ENCODE measurements around the gene TMED10. TPM values are rescaled to one million over a fixed set of nuclear protein-coding genes. Genes with fewer than 3 reads are reported as not detected.

TMED10 gene
- total RNA-seq, result 100 to 1,000 TPM; 148 to 158 TPM

DNA sequence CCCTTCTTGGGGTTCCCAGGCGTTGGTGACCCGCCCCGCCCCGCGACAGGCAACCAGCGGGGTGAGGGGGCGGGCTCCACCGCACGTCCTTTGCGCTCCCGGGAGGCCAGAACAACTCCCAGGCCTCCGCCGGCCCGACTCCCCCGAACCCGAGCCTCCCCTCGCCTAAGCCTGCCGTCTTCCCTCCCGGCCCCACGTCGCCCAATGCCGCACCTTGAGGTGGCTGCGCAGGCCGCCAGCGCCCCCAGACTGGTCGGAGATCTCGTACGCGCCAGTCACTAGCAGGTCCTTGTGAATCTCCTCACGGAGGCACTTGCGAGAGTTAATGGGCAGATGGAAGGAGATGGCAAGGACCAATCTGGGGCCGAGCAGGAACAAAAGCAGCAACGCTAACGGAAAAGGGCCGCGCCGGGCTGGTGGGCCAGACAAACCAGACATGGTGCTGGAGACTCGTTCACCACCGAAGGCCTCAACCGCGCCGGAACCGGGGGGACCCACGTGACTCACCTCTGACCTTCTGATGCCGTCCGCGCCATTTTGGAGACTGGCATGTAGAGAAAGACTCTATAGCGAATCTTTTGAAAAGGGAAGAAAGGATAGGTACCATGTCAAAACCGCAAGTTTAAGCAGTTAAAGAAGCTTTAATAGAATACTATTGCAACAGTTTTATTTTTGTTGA, at the start of gene TMED10:
Gene TMED10 (minus strand): TSS at position 471 of the 679 bp plus-strand sequence. CDS start 33 bp downstream, at position 438.
- peak within 1 kb of the TSS; percentile 99 for H3K27ac Mint-ChIP-seq
- DNase-seq (ENCODE audit: low spot score in 2 of 2), result peak; percentile 89
- peak; percentile 83 to 84 for ATAC-seq
- no peaks in the 10 kb centered on the region for H3K9me3 Mint-ChIP-seq
- no peaks in the 10 kb centered on the region for H3K36me3 Mint-ChIP-seq

DNA sequence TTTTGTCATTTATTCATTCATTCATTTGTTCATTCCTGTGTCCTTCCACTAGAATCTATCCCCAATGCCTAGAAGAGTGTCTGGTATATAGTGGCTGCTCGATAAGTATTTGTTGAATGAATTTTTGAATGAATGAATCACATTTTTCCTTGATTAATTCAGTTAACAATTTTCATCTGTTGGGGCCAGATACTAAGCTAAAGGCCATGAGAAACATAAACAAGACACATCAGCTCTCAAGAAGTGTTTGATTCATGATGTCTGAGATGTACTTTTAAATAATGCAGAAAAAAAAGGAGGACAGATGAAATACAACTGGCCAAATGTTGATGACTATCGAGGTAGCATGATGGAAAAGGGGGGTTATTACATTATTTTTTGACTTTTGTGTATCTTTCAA, 48.1 kb upstream of the TMED10 start:
- Mint-ChIP-seq H3K27ac (no peak overlapping the region), H3K36me3 (no peaks in the 10 kb centered on the region), H3K9me3 (no peaks in the 10 kb centered on the region)
- no peak for ATAC-seq
- no peak for DNase-seq (ENCODE audit: low spot score in 2 of 2)

DNA sequence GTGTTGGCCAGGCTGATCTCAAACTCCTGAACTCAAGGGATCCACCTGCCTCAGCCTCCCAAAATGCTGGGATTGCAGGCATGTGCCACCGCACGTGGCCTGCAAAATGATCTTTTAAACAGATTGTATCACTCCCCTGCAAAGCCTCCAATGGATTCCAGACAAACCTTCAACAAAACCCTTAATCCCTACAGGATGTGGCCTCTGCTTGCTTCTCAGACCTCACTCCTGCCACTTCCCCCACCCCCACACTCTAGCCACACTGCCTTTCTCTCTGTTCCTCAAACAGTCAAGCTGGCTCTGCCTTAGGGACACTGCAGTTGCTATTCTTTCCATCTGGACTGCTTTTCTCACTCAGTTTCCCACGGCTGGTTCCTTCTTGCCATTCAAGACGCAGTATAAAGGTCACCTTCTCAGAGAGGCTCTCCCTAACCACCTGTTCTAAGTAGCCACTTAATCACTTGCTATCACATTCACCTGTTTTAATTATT, 47.3 kb upstream of the TMED10 start:
- DNase-seq (ENCODE audit: low spot score in 2 of 2), result no peak
- peak in 1 of 2 donors; percentile 29 for ATAC-seq
- no peak overlapping the region for H3K27ac Mint-ChIP-seq
- H3K9me3 Mint-ChIP-seq, result no peaks in the 10 kb centered on the region
- H3K36me3 Mint-ChIP-seq, result no peaks in the 10 kb centered on the region

DNA sequence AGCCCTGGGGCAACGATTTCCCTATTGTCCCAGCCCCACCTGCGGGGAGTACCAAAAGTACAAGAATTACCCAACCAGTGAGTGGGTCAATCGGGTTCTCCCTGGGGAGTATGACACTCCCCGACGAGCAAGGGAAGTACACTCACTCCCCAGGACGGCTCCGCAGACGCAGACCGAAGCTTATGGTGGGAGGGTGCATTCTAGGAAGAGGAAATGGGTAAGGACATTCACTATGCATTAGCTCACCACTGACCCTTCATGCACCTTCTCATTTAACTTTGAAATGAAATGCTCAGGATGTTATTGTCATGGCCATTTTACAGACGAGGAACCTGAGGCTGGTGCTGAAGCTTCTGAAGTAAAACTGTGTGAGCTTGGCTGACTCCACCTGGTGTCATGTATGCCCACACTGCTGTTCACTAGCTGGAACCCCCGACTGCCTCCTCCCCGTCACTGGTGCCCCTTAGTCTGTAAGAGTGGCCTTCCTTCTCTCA, 45.8 kb upstream of the TMED10 start:
- no peak overlapping the region for H3K27ac Mint-ChIP-seq
- no peaks in the 10 kb centered on the region for H3K36me3 Mint-ChIP-seq
- no peaks in the 10 kb centered on the region for H3K9me3 Mint-ChIP-seq
- no peak for ATAC-seq
- DNase-seq (ENCODE audit: low spot score in 2 of 2), result no peak

DNA sequence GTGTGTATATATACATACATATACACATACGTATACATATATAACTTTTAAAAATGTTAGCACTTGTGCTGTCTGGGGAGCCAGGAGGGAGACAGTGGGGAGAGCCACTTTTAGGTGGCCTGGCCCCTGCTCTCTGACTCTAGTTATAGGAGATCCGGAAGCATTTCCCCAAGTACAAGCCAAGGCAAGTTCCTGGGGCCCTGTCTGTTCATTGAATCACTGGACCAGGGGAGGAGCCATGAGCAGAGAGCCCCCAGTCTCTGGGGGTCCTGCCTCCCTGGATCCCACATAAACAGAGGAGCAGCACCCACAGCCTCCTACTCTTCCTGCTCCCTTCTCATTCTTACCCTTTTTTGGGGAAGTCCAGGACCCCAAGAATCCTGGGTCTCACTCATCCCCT, 45.4 kb upstream of the TMED10 start:
- DNase-seq (ENCODE audit: low spot score in 2 of 2) (no peak), ATAC-seq (no peak)
- H3K27ac Mint-ChIP-seq, result no peak overlapping the region
- no peaks in the 10 kb centered on the region for H3K36me3 Mint-ChIP-seq
- no peaks in the 10 kb centered on the region for H3K9me3 Mint-ChIP-seq

DNA sequence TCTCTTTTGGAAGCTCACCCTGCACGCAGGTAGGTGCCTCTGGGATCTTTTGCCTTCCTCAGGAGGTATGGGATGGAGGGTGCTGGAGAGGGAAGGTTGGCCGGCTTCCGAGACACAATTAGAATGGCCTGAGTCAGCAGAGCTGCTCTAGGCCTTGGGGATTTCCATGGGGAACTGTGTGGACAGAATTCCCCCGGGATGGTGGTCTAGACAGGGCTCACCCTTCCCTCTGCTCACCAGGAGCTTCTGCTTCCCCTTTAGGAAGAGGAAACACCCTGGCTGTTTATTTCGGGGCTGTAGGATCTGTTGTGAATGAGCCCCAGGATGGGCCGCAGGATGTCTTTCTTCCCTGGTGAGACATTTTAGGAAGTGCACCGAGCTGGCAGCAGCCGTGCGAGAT, 43.7 kb upstream of the TMED10 start:
- H3K36me3 Mint-ChIP-seq, result no peaks in the 10 kb centered on the region
- peaks cover 0 to 3% of the 10 kb centered on the region in 2 donors for H3K9me3 Mint-ChIP-seq
- ATAC-seq (no peak), DNase-seq (ENCODE audit: low spot score in 2 of 2) (no peak)
- no peak overlapping the region for H3K27ac Mint-ChIP-seq

DNA sequence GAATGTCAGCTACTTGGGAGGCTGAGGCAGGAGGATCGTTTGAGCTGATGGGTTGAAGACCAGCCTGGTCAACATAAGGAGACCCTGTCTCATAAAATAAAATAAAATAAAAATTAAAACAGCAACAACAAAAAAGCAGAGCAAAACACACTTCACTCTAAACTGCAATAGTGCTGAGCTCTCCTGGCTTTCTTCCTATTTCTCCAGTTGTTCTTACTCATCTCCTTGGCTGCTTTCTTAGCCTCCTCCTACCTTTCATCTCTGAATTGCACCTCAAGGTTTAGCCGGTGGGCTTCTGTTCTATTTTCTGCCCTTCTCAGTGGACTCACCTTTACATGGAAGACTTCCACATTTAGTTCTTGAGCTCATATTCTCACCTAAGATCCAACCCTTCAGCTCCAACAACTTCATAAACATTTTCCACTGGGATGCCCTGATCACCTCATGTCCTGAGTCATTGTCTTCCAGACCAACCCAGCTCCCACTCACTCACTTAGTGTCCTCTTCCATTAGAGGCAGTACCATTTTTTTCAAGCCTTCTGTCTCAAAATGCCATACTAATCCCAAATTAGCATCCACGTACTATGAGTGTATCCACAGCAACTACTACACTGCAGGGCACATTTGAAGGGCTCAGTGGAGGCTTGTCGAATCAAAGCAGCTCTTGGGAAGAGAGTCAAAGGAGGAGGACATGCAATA, 41.2 kb upstream of the TMED10 start:
- ATAC-seq, result no peak

DNA sequence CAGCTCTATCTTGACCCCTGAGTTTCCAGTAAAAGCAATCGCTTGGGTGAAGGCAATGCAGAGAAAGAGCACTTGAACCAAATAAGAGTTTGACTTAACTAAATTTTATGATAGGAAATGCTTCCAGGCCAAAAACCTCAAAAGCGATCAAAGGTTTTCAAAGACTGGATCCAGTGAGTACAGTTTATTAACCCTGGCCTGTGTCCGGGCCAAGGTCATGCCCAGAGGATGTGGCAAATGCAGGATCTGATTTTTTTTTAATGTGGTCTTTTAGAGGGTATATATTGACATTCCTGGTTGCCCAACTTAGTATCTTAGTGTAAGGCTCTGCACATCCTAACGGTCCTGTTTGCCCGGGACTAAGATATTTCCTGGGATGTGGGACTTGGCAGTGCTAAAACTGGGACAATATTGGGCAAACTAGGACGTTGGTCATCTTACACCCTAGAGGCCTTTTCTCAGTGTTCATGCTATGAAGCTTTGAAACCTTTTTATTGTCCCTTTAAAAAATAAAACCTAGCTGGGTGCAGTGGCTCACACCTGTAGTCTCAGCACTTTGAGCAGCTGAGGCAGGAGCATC, 40.1 kb upstream of the TMED10 start:
- peaks cover 0 to 6% of the 10 kb centered on the region in 2 donors for H3K9me3 Mint-ChIP-seq
- H3K36me3 Mint-ChIP-seq, result no peaks in the 10 kb centered on the region
- no peak overlapping the region for H3K27ac Mint-ChIP-seq
- DNase-seq (ENCODE audit: low spot score in 2 of 2), result no peak
- no peak for ATAC-seq

More for the DNA sequence above, 41.2 kb upstream of the TMED10 start:
- H3K36me3 Mint-ChIP-seq, result no peaks in the 10 kb centered on the region
- H3K9me3 Mint-ChIP-seq, result peaks cover 0 to 6% of the 10 kb centered on the region in 2 donors
- H3K27ac Mint-ChIP-seq, result no peak overlapping the region
- no peak for DNase-seq (ENCODE audit: low spot score in 2 of 2)

DNA sequence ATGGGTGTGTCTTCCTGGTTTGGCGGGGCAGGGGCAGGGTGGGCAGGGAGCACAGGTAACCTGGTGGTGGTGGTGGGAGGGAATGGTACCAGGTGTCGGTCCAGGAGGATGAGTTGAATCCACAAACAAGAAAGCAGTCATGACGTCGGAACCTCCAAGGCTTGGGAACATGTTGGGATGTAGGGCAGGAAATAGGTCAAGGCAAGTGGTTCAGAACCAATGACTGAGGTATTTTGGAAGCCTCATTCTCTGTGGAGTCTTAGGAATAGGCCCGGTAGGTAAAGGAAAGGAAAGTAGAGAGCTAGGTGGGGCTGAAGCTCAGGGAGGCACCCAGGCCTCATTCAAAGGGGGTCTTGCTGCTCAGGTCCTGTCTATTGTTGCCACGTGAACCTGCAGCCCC, 39.1 kb upstream of the TMED10 start:
- ATAC-seq, result no peak
- no peak for DNase-seq (ENCODE audit: low spot score in 2 of 2)
- H3K27ac Mint-ChIP-seq, result no peak overlapping the region
- H3K36me3 Mint-ChIP-seq, result no peaks in the 10 kb centered on the region
- H3K9me3 Mint-ChIP-seq, result peaks cover 0 to 6% of the 10 kb centered on the region in 2 donors

DNA sequence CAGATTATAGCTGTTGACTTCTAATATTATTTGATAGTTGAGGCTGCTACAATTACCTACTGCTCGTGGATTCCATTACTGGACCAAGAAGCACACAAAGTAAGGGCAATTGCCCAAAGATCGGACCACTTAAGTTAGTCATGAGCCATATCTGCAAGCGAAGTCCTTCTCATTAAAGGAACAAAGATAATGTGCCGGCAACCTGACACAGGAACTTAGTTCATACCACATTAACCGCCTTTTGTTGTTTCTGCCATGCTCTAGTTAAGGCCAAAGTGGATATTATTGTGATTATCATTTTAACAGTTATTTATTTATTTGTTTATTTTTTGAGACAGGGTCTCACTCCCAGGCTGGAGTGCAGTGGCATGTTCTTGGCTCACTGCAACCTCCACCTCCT, 38.1 kb upstream of the TMED10 start:
- Mint-ChIP-seq H3K9me3 (peaks cover 0 to 6% of the 10 kb centered on the region in 2 donors), H3K36me3 (no peaks in the 10 kb centered on the region), H3K27ac (no peak overlapping the region)
- no peak for DNase-seq (ENCODE audit: low spot score in 2 of 2)
- no peak for ATAC-seq

DNA sequence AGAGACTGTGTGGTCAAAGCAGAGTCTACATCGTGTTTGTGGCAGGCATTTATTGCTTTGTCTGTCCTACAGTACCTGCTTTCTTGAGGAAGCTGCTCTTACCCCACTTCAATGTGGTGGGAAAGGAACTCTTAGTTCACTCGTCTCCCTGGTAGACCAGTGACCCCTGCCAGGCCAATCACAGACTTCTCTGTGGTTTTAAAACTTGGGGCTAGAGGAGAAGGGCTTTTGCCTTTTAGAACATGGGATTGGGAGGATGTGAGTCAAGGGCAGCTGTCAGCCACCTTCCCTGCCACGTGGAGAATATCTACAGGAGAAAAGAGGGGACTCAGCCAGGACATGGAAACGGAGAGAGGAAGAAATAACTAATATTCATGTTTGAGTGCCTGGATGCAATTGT, 36.8 kb upstream of the TMED10 start:
- H3K27ac Mint-ChIP-seq, result no peak overlapping the region
- no peaks in the 10 kb centered on the region for H3K36me3 Mint-ChIP-seq
- H3K9me3 Mint-ChIP-seq, result peaks cover 0 to 6% of the 10 kb centered on the region in 2 donors
- DNase-seq (ENCODE audit: low spot score in 2 of 2) (no peak), ATAC-seq (no peak)

DNA sequence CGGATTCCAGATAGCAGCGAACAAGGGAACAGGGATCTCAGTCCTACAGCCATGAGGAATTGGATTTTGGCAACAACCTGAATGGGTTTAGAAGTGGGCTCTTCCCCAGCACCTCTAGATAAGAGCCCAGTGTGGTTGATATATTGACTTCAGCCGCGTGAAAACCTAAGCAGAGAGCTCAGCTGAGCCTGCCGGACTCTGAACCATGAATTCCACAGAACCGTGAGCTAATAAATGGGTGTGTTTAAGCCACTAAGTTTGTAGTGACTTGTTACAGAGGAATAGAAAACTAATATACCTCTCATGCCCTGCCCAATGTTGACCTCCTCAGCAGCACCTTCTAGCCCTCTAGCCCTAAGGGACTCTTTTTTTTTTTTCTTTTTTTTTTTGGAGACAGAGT, 32.4 kb upstream of the TMED10 start:
- H3K9me3 Mint-ChIP-seq, result no peaks in the 10 kb centered on the region

DNA sequence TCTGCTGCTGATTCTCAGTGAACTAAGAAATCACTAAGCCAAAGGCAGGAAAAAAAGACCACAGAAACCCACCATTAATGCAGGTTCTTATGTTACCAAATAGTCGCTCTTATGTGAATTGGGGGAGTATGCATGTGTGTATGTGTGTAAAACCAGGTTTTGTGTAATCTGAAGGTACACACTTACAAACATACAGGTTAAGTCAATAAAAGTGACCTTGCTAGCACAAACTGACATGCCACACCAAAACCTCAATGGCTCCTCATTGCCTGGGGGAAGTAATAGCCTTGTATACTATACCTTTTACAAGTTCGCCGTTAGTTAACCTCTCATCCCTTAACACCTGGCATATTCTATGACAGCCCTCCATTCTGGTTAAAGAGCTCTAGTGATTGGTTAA, 29.8 kb upstream of the TMED10 start:
- DNase-seq (ENCODE audit: low spot score in 2 of 2) (no peak), ATAC-seq (no peak)
- no peaks in the 10 kb centered on the region for H3K9me3 Mint-ChIP-seq
- H3K36me3 Mint-ChIP-seq, result no peaks in the 10 kb centered on the region
- H3K27ac Mint-ChIP-seq, result no peak overlapping the region

More for the DNA sequence above, 32.4 kb upstream of the TMED10 start:
- H3K27ac Mint-ChIP-seq, result no peak overlapping the region
- ATAC-seq (no peak), DNase-seq (ENCODE audit: low spot score in 2 of 2) (no peak)
- H3K36me3 Mint-ChIP-seq, result no peaks in the 10 kb centered on the region

DNA sequence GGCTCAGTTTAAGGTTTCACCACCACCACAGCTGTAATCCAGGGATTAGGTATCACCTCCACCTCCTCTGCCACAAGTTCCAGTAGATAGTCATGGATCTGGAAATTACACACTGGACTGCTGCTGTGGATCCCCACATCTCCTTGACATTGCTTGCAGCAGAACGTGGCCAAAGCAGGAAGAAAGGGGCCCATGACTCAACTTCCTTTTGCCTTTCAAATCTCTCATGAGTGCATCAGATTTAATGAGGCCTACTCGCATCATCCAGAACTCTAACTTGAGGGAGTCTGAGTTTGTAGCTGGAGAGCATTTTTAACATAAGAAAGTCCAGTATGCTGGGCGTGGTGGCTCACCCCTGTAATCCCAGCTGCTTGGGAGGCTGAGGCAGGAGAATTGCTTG, 29.2 kb upstream of the TMED10 start:
- peak overlapping the region in 1 of 2 donors; percentile 87 for H3K27ac Mint-ChIP-seq

DNA sequence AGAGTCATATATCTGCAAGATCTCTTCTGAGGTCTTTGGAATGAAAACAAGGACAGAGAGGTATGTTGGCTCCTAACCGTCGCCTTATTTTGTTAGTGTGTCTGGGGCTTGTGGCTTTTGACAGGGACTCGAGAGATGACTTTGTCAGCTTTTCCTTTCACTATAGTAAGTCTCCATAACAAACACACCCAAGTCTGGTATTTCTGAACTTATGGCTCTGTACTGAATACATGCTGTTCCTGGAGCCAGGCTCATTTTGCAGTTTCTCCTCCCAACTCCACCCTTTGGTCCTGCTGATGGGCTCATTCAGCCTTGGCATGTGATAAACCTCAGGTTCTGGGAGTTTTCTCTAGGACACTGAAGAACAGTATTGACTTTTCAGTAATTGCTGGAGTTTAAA, 27.7 kb upstream of the TMED10 start:
- Mint-ChIP-seq H3K27ac (no peak overlapping the region), H3K36me3 (no peaks in the 10 kb centered on the region), H3K9me3 (no peaks in the 10 kb centered on the region)
- ATAC-seq (no peak), DNase-seq (ENCODE audit: low spot score in 2 of 2) (no peak)

More for the DNA sequence above, 29.2 kb upstream of the TMED10 start:
- no peak for DNase-seq (ENCODE audit: low spot score in 2 of 2)
- H3K36me3 Mint-ChIP-seq, result no peaks in the 10 kb centered on the region
- H3K9me3 Mint-ChIP-seq, result no peaks in the 10 kb centered on the region
- ATAC-seq, result peak; percentile 53 to 89

DNA sequence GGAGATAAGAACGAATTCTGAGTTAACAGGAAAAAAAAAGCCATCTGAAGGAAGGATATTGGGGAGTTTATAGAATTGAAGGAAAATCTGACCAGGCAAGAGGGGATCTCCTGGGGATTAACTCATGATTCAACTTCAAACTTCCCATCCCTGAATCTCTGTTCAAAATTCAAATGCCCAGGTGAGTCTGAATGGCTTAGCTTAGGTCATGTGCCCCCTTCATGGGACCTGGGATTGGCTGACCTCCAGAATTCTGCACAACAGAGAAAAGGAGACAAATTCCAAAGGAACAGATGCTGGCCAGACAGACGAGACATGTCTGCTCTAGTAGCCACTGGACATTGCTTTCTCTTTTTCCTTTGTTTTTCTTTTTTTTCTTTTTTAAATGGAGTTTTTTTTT, 26.2 kb upstream of the TMED10 start:
- no peak for DNase-seq (ENCODE audit: low spot score in 2 of 2)
- H3K27ac Mint-ChIP-seq, result no peak overlapping the region
- no peaks in the 10 kb centered on the region for H3K36me3 Mint-ChIP-seq
- no peaks in the 10 kb centered on the region for H3K9me3 Mint-ChIP-seq
- no peak for ATAC-seq

DNA sequence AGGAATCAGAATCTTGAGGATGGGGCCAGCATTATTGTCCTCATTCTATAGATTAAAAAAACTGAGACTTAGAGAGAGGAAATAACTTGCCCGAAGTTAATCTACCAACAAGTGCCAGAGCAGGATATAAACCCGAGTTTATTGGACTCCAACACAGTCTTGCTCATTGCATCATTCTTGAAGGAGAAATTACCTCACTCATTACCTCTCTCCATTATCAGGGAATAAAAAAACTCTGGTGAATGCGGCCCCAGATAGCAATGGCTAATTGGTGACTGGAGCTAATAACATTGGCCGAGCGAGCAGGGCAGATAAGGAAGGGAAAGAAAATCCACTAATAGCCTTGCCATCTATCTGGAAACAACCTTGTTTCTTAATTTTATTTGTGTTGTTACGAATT, 24.7 kb upstream of the TMED10 start:
- DNase-seq (ENCODE audit: low spot score in 2 of 2), result no peak
- Mint-ChIP-seq H3K9me3 (no peaks in the 10 kb centered on the region), H3K36me3 (no peaks in the 10 kb centered on the region), H3K27ac (no peak overlapping the region)
- ATAC-seq, result no peak

Measured in activated naive CD4-positive, alpha-beta T cell treated with anti-CD3 and anti-CD28 coated beads, Interleukin-2, amount 50 U/mL, for 72 hours (primary cell).